NOMO-1 treated with DMSO at 0.1 percent for 48 hours (cell line): ENCODE measurements around the gene IL16.
"Not testable (repeated sequence)": the region's sequence is repeated elsewhere in the genome, so short reads cannot be mapped to it uniquely, and the experiment has no call there.

Source experiments
- DNase-seq: peaks from one replicate; lab custom pipeline; 2025; ENCODE audit not compliant: unreplicated experiment; lab: John Stamatoyannopoulos, UW

IL16 gene

GRCh38 chr15:81199031-81199779 lies 2.5 kb downstream of the IL16 start:
- no peak for DNase-seq

DNA sequence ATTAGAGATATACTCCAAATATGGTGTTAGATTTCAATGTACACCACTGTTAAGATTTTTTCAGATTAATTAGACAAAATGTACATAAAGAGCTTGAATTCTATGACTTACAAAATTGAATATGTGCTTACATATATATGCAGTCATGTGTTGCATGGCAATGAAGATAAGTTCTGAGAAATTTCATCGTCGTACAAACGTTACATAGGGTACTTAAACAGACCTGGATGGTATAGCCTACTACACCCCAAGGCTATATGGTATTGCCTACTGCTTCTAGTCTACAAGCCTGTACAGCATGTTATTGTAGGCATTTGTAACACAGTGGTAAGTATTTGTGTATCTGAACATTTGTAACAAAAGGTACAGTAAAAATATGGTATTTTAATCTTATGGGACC lies 9.3 kb downstream of the IL16 start:
- no peak for DNase-seq

GRCh38 chr15:81207987-81208386 lies 11.3 kb downstream of the IL16 start:
- not testable (repeated sequence) for DNase-seq

DNA sequence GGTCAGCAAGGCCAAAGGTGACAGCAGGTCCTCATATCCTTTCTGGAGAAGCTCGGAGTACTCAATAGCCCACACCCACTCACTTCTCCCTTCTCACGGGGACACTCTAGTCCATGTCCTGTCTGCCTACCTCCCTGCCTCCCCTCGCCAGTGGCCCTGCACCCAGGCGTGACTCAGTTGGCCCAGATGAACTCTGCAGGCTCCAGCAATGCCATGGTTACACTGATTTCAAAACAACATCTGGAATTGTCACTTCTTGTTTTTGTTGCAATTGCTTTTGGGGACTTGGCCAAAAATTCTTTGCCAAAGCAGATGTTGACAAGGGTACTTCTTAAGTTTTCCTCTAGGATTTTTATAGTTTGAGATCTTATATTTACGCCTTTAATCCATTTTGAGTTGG lies 13.0 kb downstream of the IL16 start:
- no peak for DNase-seq

DNA sequence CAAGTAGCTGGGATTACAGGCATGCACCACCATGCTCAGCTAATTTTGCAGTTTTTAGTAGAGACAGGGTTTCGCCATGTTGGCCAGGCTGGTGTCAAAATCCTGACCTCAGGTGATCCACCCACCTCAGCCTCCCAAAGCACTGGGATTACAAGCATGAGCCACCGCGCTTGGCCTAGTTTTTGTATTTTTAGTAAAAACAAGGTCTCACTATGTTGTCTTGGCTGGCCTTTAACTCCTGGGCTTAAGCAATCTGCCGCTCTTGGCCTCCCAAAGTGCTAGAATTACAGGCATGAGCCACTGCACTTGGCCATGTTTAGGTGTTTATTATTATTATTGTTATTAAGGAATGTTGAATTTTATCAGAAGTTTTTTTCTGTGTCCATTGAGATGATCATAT lies 14.7 kb downstream of the IL16 start:
- no peak for DNase-seq

GRCh38 chr15:81213982-81214381 lies 17.3 kb downstream of the IL16 start:
- DNase-seq: no peak

- DNase-seq: no peak
These were observed 18.9 kb downstream of the IL16 start for GRCh38 chr15:81215531-81215930.

GRCh38 chr15:81215983-81216382 lies 19.3 kb downstream of the IL16 start:
- DNase-seq: no peak

DNA sequence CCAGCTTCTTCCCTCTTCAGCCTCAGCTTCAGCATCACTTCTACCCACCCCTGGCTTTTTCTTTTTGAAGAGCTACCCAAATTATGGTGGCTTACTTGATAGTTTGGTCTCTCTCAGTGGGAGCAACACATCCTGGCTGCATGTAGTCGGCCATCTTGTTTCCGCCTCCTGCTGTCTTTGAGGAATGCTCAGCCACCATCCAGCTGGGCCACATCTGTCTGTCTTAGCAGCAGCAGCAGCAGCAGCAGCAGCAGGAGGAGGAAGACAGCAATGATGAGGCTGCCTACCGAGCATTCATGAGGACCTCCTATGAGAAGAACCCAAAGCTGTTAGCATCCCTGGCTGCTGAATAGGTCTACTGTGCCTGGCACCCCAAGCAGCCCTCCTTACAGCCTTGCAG lies 19.7 kb downstream of the IL16 start:
- DNase-seq: no peak

GRCh38 chr15:81221449-81221848 lies 24.8 kb downstream of the IL16 start:
- DNase-seq: no peak

DNA sequence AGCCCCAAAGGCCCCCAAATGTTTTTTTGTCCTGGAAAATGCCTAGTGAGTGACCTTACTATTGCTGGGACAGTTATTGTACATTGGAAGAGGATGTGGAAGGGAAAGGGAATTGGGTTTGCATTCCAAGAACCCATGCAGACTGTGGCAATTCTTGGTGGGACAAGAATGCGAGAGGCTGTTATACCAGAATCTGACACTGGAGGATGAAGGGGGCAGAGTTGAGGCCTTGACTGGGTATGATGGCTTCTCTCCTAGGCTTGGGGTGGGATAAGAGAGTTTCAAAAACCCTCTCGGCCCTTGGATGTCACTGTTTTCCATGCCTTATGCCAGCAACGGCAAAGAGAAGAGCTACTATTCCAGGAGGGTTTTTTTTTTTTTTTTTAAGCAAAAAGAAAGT lies 25.3 kb downstream of the IL16 start:
- no peak for DNase-seq

- DNase-seq: no peak
These were observed 26.8 kb downstream of the IL16 start for GRCh38 chr15:81223346-81223971.

DNA sequence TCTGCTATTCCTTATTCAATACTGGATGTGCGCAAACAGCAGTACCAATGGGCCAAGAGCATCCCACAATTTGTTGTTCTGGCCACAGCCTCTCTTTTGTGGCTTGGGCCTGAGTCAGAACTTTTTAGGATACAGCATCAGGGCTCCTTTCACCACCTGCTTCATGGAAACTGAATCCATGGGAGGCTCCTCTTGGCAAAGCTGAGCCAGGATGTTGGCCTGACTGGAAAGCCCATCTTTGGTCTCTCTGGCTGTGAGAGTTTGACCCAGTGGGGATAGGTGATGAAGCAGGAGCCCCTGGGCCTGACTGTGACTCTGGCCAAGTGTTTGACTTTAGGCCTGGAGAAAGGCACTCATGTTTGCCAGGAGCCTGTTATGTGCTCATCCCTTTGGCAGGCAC lies 27.6 kb downstream of the IL16 start:
- DNase-seq: no peak

DNA sequence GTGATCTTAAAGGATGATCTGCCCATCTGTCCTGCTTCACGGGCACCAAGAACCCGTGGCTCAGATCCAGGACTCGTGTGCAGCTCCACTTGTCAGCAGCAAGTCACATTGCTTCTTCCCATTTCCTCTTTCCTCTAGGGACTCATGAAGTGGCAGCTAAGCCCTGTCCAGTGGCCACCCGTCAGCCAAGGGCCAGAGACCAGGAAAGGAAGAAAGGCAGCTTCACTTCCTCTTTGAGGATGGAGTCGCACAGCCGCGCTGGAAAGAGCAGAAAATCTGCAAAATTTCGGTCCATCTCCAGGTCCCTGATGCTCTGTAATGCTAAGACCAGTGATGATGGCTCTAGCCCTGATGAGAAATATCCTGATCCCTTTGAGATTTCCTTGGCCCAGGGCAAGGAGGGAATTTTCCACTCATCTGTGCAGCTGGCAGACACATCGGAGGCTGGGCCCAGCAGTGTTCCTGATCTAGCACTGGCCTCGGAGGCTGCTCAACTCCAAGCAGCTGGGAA lies 28.5 kb downstream of the IL16 start:
- DNase-seq: peak; percentile 10

- DNase-seq: no peak
These were observed 31.0 kb downstream of the IL16 start for GRCh38 chr15:81227716-81228115.

DNA sequence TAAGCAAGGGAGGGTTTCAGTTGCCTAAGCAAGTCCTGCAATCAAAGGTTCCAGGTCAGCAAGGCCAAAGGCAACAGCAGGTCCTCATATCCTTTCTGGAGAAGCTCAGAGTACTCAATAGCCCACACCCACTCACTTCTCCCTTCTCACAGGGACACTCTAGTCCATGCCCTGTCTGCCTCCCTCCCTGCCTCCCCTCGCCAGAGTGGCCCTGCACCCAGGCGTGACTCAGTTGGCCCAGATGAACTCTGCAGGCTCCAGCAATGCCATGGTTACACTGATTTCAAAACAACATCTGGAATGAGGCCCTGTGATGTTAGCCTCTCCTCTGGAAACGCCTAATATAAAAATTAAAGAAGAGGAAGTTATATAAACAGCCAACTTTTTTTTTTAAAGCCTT lies 32.9 kb downstream of the IL16 start:
- no peak for DNase-seq

DNA sequence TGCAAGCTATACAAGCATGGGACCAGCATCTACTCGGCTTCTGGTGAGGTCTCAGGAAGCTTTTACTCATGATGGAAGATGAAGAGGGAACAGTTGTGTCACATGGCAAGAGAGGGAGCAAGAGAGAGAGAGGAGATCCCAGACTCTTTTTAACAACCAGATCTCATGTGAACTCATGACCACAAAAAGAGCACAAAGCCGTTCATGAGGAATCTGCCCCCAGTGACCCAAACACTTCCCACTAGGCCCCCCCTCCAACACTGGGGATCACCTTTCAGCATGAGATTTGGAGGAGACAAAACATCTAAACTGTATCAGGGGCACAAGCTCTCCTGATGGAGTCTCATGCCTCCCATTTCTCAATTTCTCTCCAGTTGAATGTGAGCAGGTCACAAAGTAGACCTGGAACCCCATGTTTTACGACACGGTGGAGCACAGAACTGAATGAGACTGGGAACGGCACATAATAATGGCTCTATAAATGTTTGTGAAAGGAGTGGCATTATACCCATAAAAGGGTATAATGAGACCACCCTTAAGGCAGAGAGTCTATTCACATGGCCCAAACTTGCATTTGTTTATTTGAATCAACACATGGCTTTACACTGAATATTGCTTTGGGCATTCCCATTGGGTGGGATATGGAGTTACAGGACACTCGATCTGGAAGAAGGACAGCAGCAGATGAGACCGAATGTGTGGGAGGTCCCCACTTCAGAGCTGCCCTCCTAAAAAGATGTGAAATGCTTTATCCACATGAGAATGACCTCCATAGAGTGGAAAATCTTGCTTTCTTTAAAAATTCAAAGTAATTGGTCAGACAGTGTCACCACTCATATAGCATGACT lies 38.8 kb downstream of the IL16 start:
- DNase-seq: no peak

DNA sequence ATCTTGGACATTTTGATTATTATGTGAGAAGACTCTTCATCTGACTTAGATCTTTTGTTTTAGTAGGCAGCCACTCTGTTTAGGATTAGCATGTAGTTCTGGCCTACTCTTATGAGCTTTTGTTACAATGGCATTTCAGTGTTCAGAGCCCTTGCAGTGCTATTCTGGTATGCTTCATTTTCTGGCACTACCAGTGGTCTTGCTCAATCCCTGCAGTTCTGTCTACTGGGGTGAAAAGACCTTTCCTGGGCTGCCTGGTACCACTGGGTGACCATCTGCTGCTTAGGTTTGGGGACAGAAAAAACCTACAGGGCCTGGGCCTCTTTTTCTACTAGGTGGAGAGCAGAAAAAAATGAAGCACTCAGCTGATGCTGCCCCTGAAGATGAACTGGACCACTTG lies 42.5 kb downstream of the IL16 start:
- DNase-seq: no peak

GRCh38 chr15:81242778-81243177 lies 46.1 kb downstream of the IL16 start:
- DNase-seq: no peak

DNA sequence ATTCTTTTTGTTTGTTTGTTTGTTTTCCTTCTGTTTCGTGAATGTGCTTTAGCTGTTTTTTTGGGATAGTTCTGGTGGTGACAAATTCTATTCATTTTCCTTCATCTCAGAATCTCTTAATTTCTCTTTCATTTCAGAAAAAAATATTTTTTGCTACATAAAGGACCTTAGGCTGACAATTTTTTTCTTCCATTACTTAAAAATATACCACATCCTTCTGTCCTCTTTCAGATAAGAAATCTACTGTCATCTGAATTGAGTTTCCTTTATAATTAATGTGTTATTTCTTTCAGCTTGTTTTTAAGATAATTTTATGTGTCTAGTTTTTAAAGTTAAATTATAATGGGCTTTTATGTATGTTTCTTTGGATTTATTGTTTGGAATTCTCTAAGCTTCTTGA lies 47.6 kb downstream of the IL16 start:
- DNase-seq: no peak

DNA sequence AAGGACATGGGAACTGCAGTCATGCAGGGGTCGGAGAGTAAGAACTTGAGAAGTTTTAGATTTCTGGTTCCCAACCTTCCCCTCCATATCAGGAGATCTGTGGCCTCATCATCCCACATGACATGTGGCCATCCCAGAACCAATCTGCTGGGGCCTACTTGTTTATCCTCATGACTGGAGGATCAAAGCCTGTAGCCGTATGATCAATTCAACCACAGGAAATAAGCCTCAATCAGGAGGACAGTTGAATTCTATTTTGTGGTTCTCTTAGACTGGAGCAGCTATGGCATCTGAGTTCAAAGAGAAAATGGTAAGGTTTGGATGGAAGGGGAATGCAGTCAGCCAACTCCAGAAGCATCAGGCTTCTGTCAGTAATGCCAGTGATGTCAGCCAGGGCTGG lies 57.2 kb downstream of the IL16 start:
- no peak for DNase-seq
